Eye (tissue), 1 donor: ENCODE measurements around the gene UBE2Z.
"Not testable (repeated sequence)": the region's sequence is repeated elsewhere in the genome, so short reads cannot be mapped to it uniquely, and the experiment has no call there.

ENCODE experiments used
- DNase-seq: peaks from one replicate; pipeline ENCODE4 v3.0.0-alpha.2; 2015

The UBE2Z gene

GRCh38 chr17:48908047-48908843 lies at the start of gene UBE2Z:
TSS of gene UBE2Z (plus strand) at chr17:48908407. CDS start at chr17:48908504, 97 bp downstream.
- DNase-seq, result peak; percentile 97

- no peak for DNase-seq
Observed at GRCh38 chr17:48860034-48860433, 48.2 kb upstream of the UBE2Z start.

- DNase-seq, result no peak
Observed at GRCh38 chr17:48860456-48860855, 47.8 kb upstream of the UBE2Z start.

GRCh38 chr17:48868916-48869500 lies 39.2 kb upstream of the UBE2Z start:
- no peak for DNase-seq

- no peak for DNase-seq
Observed at GRCh38 chr17:48869821-48870318, 38.3 kb upstream of the UBE2Z start.

GRCh38 chr17:48871035-48871550 lies 37.1 kb upstream of the UBE2Z start:
- DNase-seq, result no peak

GRCh38 chr17:48871551-48872351 lies 36.5 kb upstream of the UBE2Z start:
- peak; percentile 21 for DNase-seq

- DNase-seq, result not testable (repeated sequence)
Observed at GRCh38 chr17:48872409-48872808, 35.8 kb upstream of the UBE2Z start.

GRCh38 chr17:48873209-48873608 lies 35.0 kb upstream of the UBE2Z start:
- DNase-seq, result no peak

- no peak for DNase-seq
Observed at GRCh38 chr17:48873696-48874443, 34.3 kb upstream of the UBE2Z start.

GRCh38 chr17:48878920-48879898 lies 29.0 kb upstream of the UBE2Z start:
- peak; percentile 87 for DNase-seq

- no peak for DNase-seq
Observed at GRCh38 chr17:48882272-48882671, 25.9 kb upstream of the UBE2Z start.

- DNase-seq, result no peak
Observed at GRCh38 chr17:48883171-48883570, 25.0 kb upstream of the UBE2Z start.

- no peak for DNase-seq
Observed at GRCh38 chr17:48890086-48890485, 18.1 kb upstream of the UBE2Z start.

- DNase-seq, result no peak
Observed at GRCh38 chr17:48892940-48893645, 15.1 kb upstream of the UBE2Z start.

GRCh38 chr17:48893646-48894508 lies 14.3 kb upstream of the UBE2Z start:
- DNase-seq, result no peak

GRCh38 chr17:48894886-48895285 lies 13.3 kb upstream of the UBE2Z start:
- no peak for DNase-seq

- DNase-seq, result no peak
Observed at GRCh38 chr17:48901241-48901640, 7.0 kb upstream of the UBE2Z start.

- no peak for DNase-seq
Observed at GRCh38 chr17:48903401-48903800, 4.8 kb upstream of the UBE2Z start.

- DNase-seq, result no peak
Observed at GRCh38 chr17:48904428-48904827, 3.8 kb upstream of the UBE2Z start.
